Measurements from ENCODE around the gene GRIK2. TPM values are rescaled to one million over a fixed set of nuclear protein-coding genes. Genes with fewer than 3 reads are reported as not detected.

The GRIK2 gene
- polyA plus RNA-seq, 1 of the 3 experiments (the other 2 are of a cell fraction): 0.30 TPM

DNA sequence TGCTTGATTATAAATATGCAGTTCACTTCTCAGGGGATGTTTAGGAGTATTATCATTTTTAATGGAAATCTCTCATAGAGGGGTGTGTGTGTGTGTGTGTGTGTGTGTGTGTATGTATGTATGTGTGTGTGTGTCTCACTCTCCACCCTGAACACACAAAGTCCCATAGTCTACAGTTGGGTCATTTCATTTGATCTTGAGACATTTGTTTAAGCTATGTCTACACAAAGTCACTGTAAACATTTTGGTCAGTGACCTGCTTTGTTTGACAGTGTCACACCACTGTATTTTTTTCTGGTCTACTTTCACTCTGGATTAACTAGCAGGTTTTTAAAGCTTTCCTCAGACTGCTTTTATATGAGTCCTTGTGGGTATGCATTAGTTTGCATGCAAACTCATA is 215.2 kb downstream of the GRIK2 start:
- Histone ChIP-seq H3K4me2 (no peak overlapping the region), H3F3A (replicated peaks; ENCODE audit: insufficient read depth) (no peaks in the 10 kb centered on the region), H3K9me3 (no peaks in the 10 kb centered on the region), H3K36me3 (replicated peaks in 1 of 2; ENCODE audit: control insufficient read depth in 1 of 2, insufficient read depth in 2 of 2, low read length in 1 of 2) (no peaks in the 10 kb centered on the region), H3K79me2 (ENCODE audit: insufficient read depth) (no peaks in the 10 kb centered on the region), H3K27ac (ENCODE audit: low read depth in 2 of 2, low read length in 1 of 2) (no peak overlapping the region), H3K4me3 (ENCODE audit: low read depth in 2 of 2, low read length in 1 of 2) (no peak overlapping the region), H4K20me1 (ENCODE audit: insufficient read depth) (no peaks in the 10 kb centered on the region), H3K9me2 (no peaks in the 10 kb centered on the region), H3K27me3 (ENCODE audit: insufficient read depth) (no peaks in the 10 kb centered on the region), H3K9ac (no peak overlapping the region), H2AFZ (ENCODE audit: low read depth) (no peak overlapping the region), H3K4me1 (ENCODE audit: control insufficient read depth in 1 of 2, insufficient read depth in 2 of 2, low read depth in 1 of 2, low read length in 1 of 2) (no peaks in the 10 kb centered on the region; a peak in 1 of 4 replicates)
- ChIA-PET CTCF (no interaction called here), POLR2A (no interaction called here)
- no peak for DNase-seq
- TF ChIP-seq EZH2phosphoT487 (IDR thresholded peaks at IDR 0.05; ENCODE audit: borderline replicate concordance, low read depth) (no peak), RAD21 (IDR thresholded peaks at IDR 0.05; ENCODE audit: low read length) (no peak), FOXM1 (IDR thresholded peaks at IDR 0.05; ENCODE audit: low read depth) (no peak), RXRA (IDR thresholded peaks at IDR 0.05; ENCODE audit: borderline replicate concordance, low read depth) (no peak)

DNA sequence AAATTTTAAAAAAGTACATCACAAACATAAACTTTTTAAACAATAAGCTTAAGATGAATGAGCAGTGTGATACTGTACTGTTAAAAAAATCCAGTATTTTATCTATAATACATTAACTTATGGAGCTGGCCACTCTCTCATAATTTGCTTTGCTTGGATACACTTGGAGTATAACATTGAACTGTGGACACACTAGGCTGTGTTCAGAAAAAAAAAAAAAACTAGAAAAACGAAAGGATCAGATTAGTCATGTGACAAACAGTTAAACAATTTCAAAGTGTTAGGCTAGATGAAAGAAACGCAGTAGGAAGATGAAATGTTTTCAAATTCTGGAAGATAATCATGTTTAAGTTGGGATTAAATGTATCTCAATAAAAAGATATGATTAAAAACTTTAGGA is 220.0 kb downstream of the GRIK2 start:
- no peaks in the 10 kb centered on the region for H3K9me3 ChIP-seq
- CTCF ChIA-PET: no interaction called here

DNA sequence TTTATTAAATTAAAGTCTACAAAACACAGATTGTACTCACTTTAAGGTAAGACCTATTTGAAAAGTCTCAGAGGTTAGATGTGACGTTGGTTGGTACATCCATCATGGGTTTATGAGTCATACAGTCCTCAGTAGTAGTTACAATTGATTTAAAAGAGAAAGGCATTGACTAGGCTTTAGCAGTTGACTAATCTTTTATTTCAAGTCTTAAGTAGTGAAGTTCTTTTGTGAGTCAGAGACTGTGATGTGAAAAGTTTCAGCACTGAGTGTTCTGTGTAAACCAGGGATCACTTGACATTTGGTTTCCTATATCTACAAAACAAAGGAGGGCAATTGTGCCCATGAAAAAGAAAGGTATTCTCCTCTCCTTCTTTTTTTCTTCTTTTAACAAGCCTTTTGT is 221.3 kb downstream of the GRIK2 start:
- Histone ChIP-seq H3K27me3 (ENCODE audit: insufficient read depth) (no peaks in the 10 kb centered on the region), H4K20me1 (ENCODE audit: insufficient read depth) (no peaks in the 10 kb centered on the region), H3K9me3 (no peaks in the 10 kb centered on the region), H3K9me2 (no peaks in the 10 kb centered on the region), H3K79me2 (ENCODE audit: insufficient read depth) (no peaks in the 10 kb centered on the region; the same call in 1 of the 2 replicates), H3K27ac (ENCODE audit: low read depth in 2 of 2, low read length in 1 of 2) (no peak overlapping the region), H2AFZ (ENCODE audit: low read depth) (no peak overlapping the region), H3K4me1 (ENCODE audit: control insufficient read depth in 1 of 2, insufficient read depth in 2 of 2, low read depth in 1 of 2, low read length in 1 of 2) (peaks cover 0 to 3% of the 10 kb centered on the region in 2 experiments; a peak in 2 of 4 replicates), H3K36me3 (replicated peaks in 1 of 2; ENCODE audit: control insufficient read depth in 1 of 2, insufficient read depth in 2 of 2, low read length in 1 of 2) (no peaks in the 10 kb centered on the region), H3K4me3 (ENCODE audit: low read depth in 2 of 2, low read length in 1 of 2) (no peak overlapping the region), H3K4me2 (no peak overlapping the region), H3F3A (replicated peaks; ENCODE audit: insufficient read depth) (no peaks in the 10 kb centered on the region), H3K9ac (no peak overlapping the region)
- ChIA-PET CTCF (no interaction called here), POLR2A (no interaction called here)
- 25% methylated on average over 1 of the region's 1 CpG for WGBS (ENCODE audit: low lambda C conversion rate)
- no peak for DNase-seq
- TF ChIP-seq SMC3 (IDR thresholded peaks at IDR 0.05; ENCODE audit: low read depth, low read length) (no peak), EZH2phosphoT487 (IDR thresholded peaks at IDR 0.05; ENCODE audit: borderline replicate concordance, low read depth) (no peak), NRF1 (IDR thresholded peaks at IDR 0.05; ENCODE audit: low read depth, low read length) (no peak), CHD2 (IDR thresholded peaks at IDR 0.05; ENCODE audit: low read length, partially characterized antibody) (no peak)
- TF ChIP-seq, protein P1, sequence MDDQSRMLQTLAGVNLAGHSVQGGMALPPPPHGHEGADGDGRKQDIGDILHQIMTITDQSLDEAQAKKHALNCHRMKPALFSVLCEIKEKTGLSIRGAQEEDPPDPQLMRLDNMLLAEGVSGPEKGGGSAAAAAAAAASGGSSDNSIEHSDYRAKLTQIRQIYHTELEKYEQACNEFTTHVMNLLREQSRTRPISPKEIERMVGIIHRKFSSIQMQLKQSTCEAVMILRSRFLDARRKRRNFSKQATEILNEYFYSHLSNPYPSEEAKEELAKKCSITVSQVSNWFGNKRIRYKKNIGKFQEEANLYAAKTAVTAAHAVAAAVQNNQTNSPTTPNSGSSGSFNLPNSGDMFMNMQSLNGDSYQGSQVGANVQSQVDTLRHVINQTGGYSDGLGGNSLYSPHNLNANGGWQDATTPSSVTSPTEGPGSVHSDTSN (IDR thresholded peaks at IDR 0.05): no peak

More for the DNA sequence above, 220.0 kb downstream of the GRIK2 start:
- Histone ChIP-seq H3K27me3 (ENCODE audit: insufficient read depth) (no peaks in the 10 kb centered on the region), H3F3A (replicated peaks; ENCODE audit: insufficient read depth) (no peaks in the 10 kb centered on the region), H3K4me3 (ENCODE audit: low read depth in 2 of 2, low read length in 1 of 2) (no peak overlapping the region), H3K9me2 (no peaks in the 10 kb centered on the region), H3K4me1 (ENCODE audit: control insufficient read depth in 1 of 2, insufficient read depth in 2 of 2, low read depth in 1 of 2, low read length in 1 of 2) (peaks cover 0 to 3% of the 10 kb centered on the region in 2 experiments; a peak in 2 of 4 replicates), H3K79me2 (ENCODE audit: insufficient read depth) (no peaks in the 10 kb centered on the region; the same call in 1 of the 2 replicates), H3K9ac (no peak overlapping the region), H3K4me2 (no peak overlapping the region), H2AFZ (ENCODE audit: low read depth) (no peak overlapping the region), H4K20me1 (ENCODE audit: insufficient read depth) (no peaks in the 10 kb centered on the region), H3K36me3 (replicated peaks in 1 of 2; ENCODE audit: control insufficient read depth in 1 of 2, insufficient read depth in 2 of 2, low read length in 1 of 2) (no peaks in the 10 kb centered on the region), H3K27ac (ENCODE audit: low read depth in 2 of 2, low read length in 1 of 2) (no peak overlapping the region)
- no peak for TF ChIP-seq YY1 (IDR thresholded peaks at IDR 0.05; ENCODE audit: low read depth)
- no peak for TF ChIP-seq JUND (IDR thresholded peaks at IDR 0.05)
- no peak for TF ChIP-seq NRF1 (IDR thresholded peaks at IDR 0.05; ENCODE audit: low read depth, low read length)
- no peak for TF ChIP-seq MEF2A (IDR thresholded peaks at IDR 0.05; ENCODE audit: borderline replicate concordance, low read depth)
- TF ChIP-seq, protein P2, sequence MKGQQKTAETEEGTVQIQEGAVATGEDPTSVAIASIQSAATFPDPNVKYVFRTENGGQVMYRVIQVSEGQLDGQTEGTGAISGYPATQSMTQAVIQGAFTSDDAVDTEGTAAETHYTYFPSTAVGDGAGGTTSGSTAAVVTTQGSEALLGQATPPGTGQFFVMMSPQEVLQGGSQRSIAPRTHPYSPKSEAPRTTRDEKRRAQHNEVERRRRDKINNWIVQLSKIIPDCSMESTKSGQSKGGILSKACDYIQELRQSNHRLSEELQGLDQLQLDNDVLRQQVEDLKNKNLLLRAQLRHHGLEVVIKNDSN (IDR thresholded peaks at IDR 0.05; ENCODE audit: borderline replicate concordance, low read depth): no peak
- no peak for TF ChIP-seq RAD21 (IDR thresholded peaks at IDR 0.05; ENCODE audit: low read length)
- TF ChIP-seq, protein P3, sequence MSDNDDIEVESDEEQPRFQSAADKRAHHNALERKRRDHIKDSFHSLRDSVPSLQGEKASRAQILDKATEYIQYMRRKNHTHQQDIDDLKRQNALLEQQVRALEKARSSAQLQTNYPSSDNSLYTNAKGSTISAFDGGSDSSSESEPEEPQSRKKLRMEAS (IDR thresholded peaks at IDR 0.05; ENCODE audit: low read depth): no peak
- TF ChIP-seq, protein P1 (IDR thresholded peaks at IDR 0.05): no peak
- DNase-seq: no peak
- POLR2A ChIA-PET: no interaction called here
- WGBS (ENCODE audit: low lambda C conversion rate): 39% methylated on average over 2 of the region's 2 CpGs
